GM12878 (cell line): ENCODE results near the gene DUS1L. TPM values are rescaled to one million over a fixed set of nuclear protein-coding genes. Genes with fewer than 3 reads are reported as not detected.

Source experiments
- ATAC-seq: fragments of 200-7000 bp; cut with Tn5 transposase; 3 replicates; pipeline ENCODE4 v1.9.1; 2020; ENCODE audit warnings: mild to moderate bottlenecking, moderate library complexity
- BruUV-seq: library from RNA; stranded (reverse); fragments of 400-500 nt; replicated peaks from 2 replicates; lab custom pipeline; 2021; lab: Mats Ljungman, UMichigan
- CTCF ChIA-PET: fragments of 300-600 bp; sonication (Branson Sonifier 250); formaldehyde crosslinking; extraction: SDS; loops from one replicate; lab custom pipeline; 2021; ENCODE audit warnings: inconsistent platforms; lab: Yijun Ruan, JAX
- POLR2A ChIA-PET: fragments of 350-600 bp; formaldehyde crosslinking; extraction: SDS; loops from one replicate; lab custom pipeline; 2021; ENCODE audit warnings: inconsistent platforms; lab: Charles Lee
- RAD21 ChIA-PET: fragments of 300-600 bp; sonication (Branson Sonifier 250); formaldehyde crosslinking; loops from one replicate; lab custom pipeline; 2023; ENCODE audit warnings: antibody characterized with exemption; ENCODE audit not compliant: unreplicated experiment; lab: Charles Lee
- SMC1A ChIA-PET: fragments of 300-600 bp; sonication (Branson Sonifier 250); formaldehyde crosslinking; loops from one replicate; lab custom pipeline; 2023; ENCODE audit not compliant: unreplicated experiment, uncharacterized antibody; lab: Charles Lee
- DNase-seq: peaks from one replicate; pipeline ENCODE4 v3.0.0-alpha.2; 2011; ENCODE audit warnings: low read depth, low spot score
- FAIRE-seq: peaks from 3 replicates; lab custom pipeline; 2011; peaks lifted over from hg19 to GRCh38; lab: Jason Lieb, UNC
- H2AFZ ChIP-seq: 2 replicates; pipeline ENCODE4 v1.6.0; 2011; ENCODE audit warnings: low read depth, low read length, control low read depth; ENCODE audit not compliant: control insufficient read depth
- H3K27ac ChIP-seq: 2 replicates; pipeline ENCODE4 v1.5.1; 2011; ENCODE audit warnings: control low read depth; ENCODE audit not compliant: control insufficient read depth, insufficient read depth
- H3K27me3 ChIP-seq, 2 experiments: replicated peaks in 1 of 2; 2 replicates each; pipeline versions ENCODE4 v1.6.0 to v1.6.1; 2011; ENCODE audit warnings: low read length in 1 of 2; ENCODE audit not compliant: control insufficient read depth in 2 of 2, insufficient read depth in 2 of 2
- H3K36me3 ChIP-seq, 2 experiments: 2 replicates each; pipeline ENCODE4 v1.5.1; 2011; ENCODE audit warnings: low read length in 1 of 2; ENCODE audit not compliant: control insufficient read depth in 2 of 2, insufficient read depth in 2 of 2
- H3K4me1 ChIP-seq: 2 replicates; pipeline ENCODE4 v1.6.1; 2011; ENCODE audit warnings: mild to moderate bottlenecking, low read length, moderate library complexity, mixed read lengths; ENCODE audit not compliant: control insufficient read depth, insufficient read depth
- H3K4me2 ChIP-seq: 2 replicates; pipeline ENCODE4 v1.6.0; 2011; ENCODE audit warnings: control low read depth; ENCODE audit not compliant: control insufficient read depth, insufficient read depth
- H3K4me3 ChIP-seq: fragments of 200-600 bp; sonication (generic); 2 replicates; pipeline ENCODE4 v1.5.1; 2016
- H3K79me2 ChIP-seq: 2 replicates; pipeline ENCODE4 v1.6.0; 2011; ENCODE audit warnings: low read length; ENCODE audit not compliant: control insufficient read depth, insufficient read depth
- H3K9ac ChIP-seq: 2 replicates; pipeline ENCODE4 v1.8.0; 2011; ENCODE audit warnings: low read length, control low read depth, mixed read lengths; ENCODE audit not compliant: control insufficient read depth, insufficient read depth
- H3K9me3 ChIP-seq: replicated peaks from 3 replicates; pipeline ENCODE4 v1.5.1; 2011; ENCODE audit warnings: mild to moderate bottlenecking, low read length; ENCODE audit not compliant: control insufficient read depth, insufficient read depth
- H4K20me1 ChIP-seq: 2 replicates; pipeline ENCODE4 v1.6.0; 2011; ENCODE audit not compliant: control insufficient read depth, insufficient read depth
- FOS ChIP-seq: IDR thresholded peaks from 3 replicates; pipeline ENCODE4 v1.6.1; 2011; ENCODE audit warnings: borderline replicate concordance; ENCODE audit not compliant: insufficient read length; ENCODE audit errors: extremely low read depth
- FOXK2 ChIP-seq: fragments of 450-650 bp; IDR thresholded peaks from 2 replicates; pipeline ENCODE4 v1.6.1; 2017; ENCODE audit warnings: mild to moderate bottlenecking, moderate library complexity
- HDAC6 ChIP-seq: fragments of 200-600 bp; sonication (generic); IDR thresholded peaks from one replicate; pipeline ENCODE4 v1.8.0; 2017; ENCODE audit warnings: antibody characterized with exemption; ENCODE audit not compliant: unreplicated experiment
- PAX8 ChIP-seq: fragments of 450-650 bp; IDR thresholded peaks from 2 replicates; pipeline ENCODE4 v1.6.1; 2017; ENCODE audit warnings: mild to moderate bottlenecking, moderate library complexity
- SMAD5 ChIP-seq: IDR thresholded peaks from 2 replicates; pipeline ENCODE4 v1.6.1; 2016; ENCODE audit warnings: antibody characterized with exemption, low read depth
- SMC3 ChIP-seq: IDR thresholded peaks from 2 replicates; pipeline ENCODE4 v1.6.1; 2011; ENCODE audit warnings: low read length, improper control_type of control experiment, borderline replicate concordance
- SP1 ChIP-seq: IDR thresholded peaks from one replicate; pipeline ENCODE4 v1.6.1; 2011; ENCODE audit warnings: low read depth, low read length
- SUPT20H ChIP-seq: IDR thresholded peaks from 2 replicates; pipeline ENCODE4 v1.6.1; 2011; ENCODE audit warnings: low read depth, mild to moderate bottlenecking, low read length, moderate library complexity, borderline replicate concordance; ENCODE audit not compliant: control insufficient read depth
- SUZ12 ChIP-seq: fragments of 200-600 bp; sonication (generic); IDR thresholded peaks from one replicate; pipeline ENCODE4 v1.6.1; 2018; ENCODE audit warnings: antibody characterized with exemption, mild to moderate bottlenecking; ENCODE audit not compliant: unreplicated experiment
- YY1 ChIP-seq: IDR thresholded peaks from 2 replicates; pipeline ENCODE4 v1.6.1; 2011; ENCODE audit warnings: low read depth, mild to moderate bottlenecking, low read length
- ZBED1 ChIP-seq: IDR thresholded peaks from 2 replicates; pipeline ENCODE4 v1.6.1; 2016; ENCODE audit warnings: borderline replicate concordance
- ZBTB33 ChIP-seq: fragments of 450-650 bp; IDR thresholded peaks from 2 replicates; pipeline ENCODE4 v1.6.1; 2017; ENCODE audit warnings: mild to moderate bottlenecking
- ZNF592 ChIP-seq: fragments of 450-650 bp; IDR thresholded peaks from 2 replicates; pipeline ENCODE4 v1.6.1; 2017; ENCODE audit warnings: mild to moderate bottlenecking, moderate library complexity
- WGBS: methylation state at CpG from one replicate; pipeline ENCODE4 v1.1.6; 2016; ENCODE audit warnings: low lambda C conversion rate; ENCODE audit not compliant: insufficient replicate concordance, insufficient coverage; ENCODE audit errors: missing lambda C conversion rate; 5-methylcytosine and 5-hydroxymethylcytosine counted together
- in situ Hi-C: fragments of 300-500 bp; cut with MboI; formaldehyde crosslinking; loops from 9 replicates; pipeline ENCODE4 v1.14.3; 2018; ENCODE audit warnings: mixed read lengths
- intact Hi-C: fragments of 100-400 bp; cut with micrococcal nuclease; formaldehyde crosslinking; loops from one replicate; pipeline ENCODE4 v1.14.2; 2022; ENCODE audit not compliant: unreplicated experiment
- polyA plus RNA-seq, 11 experiments: library from polyadenylated mRNA; depleted of rRNA in 4 of 11; unstranded in 6 of 11; stranded (reverse) in 5 of 11; fragments of >200 nt; fragmentation: Nextera tagmentation in 4 of 11; fragmentation: Illumina TruSeq in 1 of 11; extraction: Ambion mirVana in 4 of 11; extraction: Trizol in 1 of 11; gene quantifications; 1 replicate in 1 of 11; 2 replicates in 10 of 11; pipeline versions ENCODE4 v1.2.1 to v1.2.3, GENCODE V29; 2011 to 2016; ENCODE audit warnings: inconsistent platforms in 2 of 11, missing spikeins in 2 of 11, low read depth in 1 of 11
- total RNA-seq, 4 experiments: library from RNA; depleted of rRNA in 3 of 4; stranded (reverse); fragments of >200 nt in 3 of 4; fragmentation: Illumina TruSeq in 1 of 4; extraction: Trizol in 1 of 4; gene quantifications; 2 replicates each; pipeline versions ENCODE4 v1.2.1 to v1.2.3, GENCODE V29; 2013 to 2021

DUS1L gene
- total and polyA plus RNA-seq, 10 of the 15 experiments (the other 5 are each of a cell fraction or from before 2014, with no cell fraction given) = 6.1 to 157 (median 44.5) TPM

- TF ChIP-seq SUPT20H (no peak), ZNF592 (no peak), SMC3 (no peak), SP1 (no peak), ZBTB33 (no peak), YY1 (no peak)
Observed at GRCh38 chr17:82028966-82029365, 36.6 kb downstream of the DUS1L start (continued).

DNA sequence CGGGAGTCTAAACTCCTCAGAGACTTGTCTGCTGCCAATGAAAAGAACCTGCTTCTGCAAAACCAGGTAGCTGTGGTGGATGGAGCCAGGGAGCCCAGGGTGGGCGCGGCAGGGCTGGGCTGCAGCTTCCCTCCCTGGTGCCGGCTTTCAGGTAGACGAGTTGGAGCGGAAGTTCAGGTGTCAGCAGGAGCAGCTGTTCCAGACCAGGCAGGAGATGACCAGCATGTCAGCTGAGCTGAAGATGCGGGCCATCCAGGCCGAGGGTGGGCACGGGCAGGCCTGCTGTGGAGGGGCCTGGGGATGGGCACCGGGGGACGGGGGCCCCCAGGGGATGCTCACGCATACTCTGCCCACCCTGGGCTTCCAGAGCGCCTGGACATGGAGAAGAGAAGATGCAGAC, 37.4 kb downstream of the DUS1L start:
- SMC1A ChIA-PET = no interaction called here
- Histone ChIP-seq H3K9me3 (no peaks in the 10 kb centered on the region), H3K27me3 (no peaks in the 10 kb centered on the region), H3K4me1 (peaks cover 8% of the 10 kb centered on the region), H3K36me3 (no peaks in the 10 kb centered on the region; a peak in 1 of 4 replicates), H2AFZ (no peak overlapping the region), H3K79me2 (peaks cover 5% of the 10 kb centered on the region), H4K20me1 (no peaks in the 10 kb centered on the region), H3K27ac (no peak overlapping the region), H3K9ac (no peak overlapping the region), H3K4me2 (no peak overlapping the region), H3K4me3 (no peak overlapping the region)
- no TSS peak for BruUV-seq
- in situ Hi-C loops (no loop called here), intact Hi-C loops (no loop called here)
- RAD21 ChIA-PET = interaction anchor here (0.8 to 1.2 kb wide), 2 partner anchors 69 to 126 kb away, joined by 3 to 4 read pairs; no protein-coding TSS in a partner anchor
- 98% methylated on average over 10 of the region's 13 CpGs for WGBS
- POLR2A ChIA-PET = no interaction called here
- CTCF ChIA-PET = interaction anchor here (0.8 to 1.8 kb wide), 3 partner anchors 8 to 69 kb away, joined by 3 to 7 read pairs (median 4); partner anchors contain the start of gene DCXR
- DNase-seq (no peak), ATAC-seq (no peak), FAIRE-seq (no peak)
- TF ChIP-seq PAX8 = no peak
- no peak for TF ChIP-seq FOS
- TF ChIP-seq FOXK2 = no peak
- TF ChIP-seq SP1 = no peak
- TF ChIP-seq SMAD5 = no peak
- TF ChIP-seq HDAC6 = no peak
- TF ChIP-seq ZBED1 = no peak
- TF ChIP-seq SUZ12 = no peak
